HEK293 (cell line): ENCODE results near the gene ZNF804A.

Experiments used
- CTCF ChIA-PET: fragments of 350-600 bp; formaldehyde crosslinking; extraction: SDS; loops from one replicate; lab custom pipeline; 2021; ENCODE audit warnings: antibody characterized with exemption; lab: Yijun Ruan, JAX
- POLR2A ChIA-PET: fragments of 300-600 bp; formaldehyde crosslinking; extraction: SDS; loops from one replicate; lab custom pipeline; 2020; ENCODE audit warnings: antibody characterized with exemption, inconsistent platforms; lab: Yijun Ruan, JAX
- H3K27ac ChIP-seq: fragments of 200-500 bp; sonication (Bioruptor generic); 2 replicates; pipeline ENCODE4 v1.5.1; 2014; ENCODE audit warnings: low read depth, low read length, control low read depth, inconsistent platforms; ENCODE audit errors: extremely low read depth
- H3K36me3 ChIP-seq, 2 experiments: fragments of 200-500 bp in 1 of 2; sonication (Bioruptor generic) in 1 of 2; 1 replicate in 1 of 2; 2 replicates in 1 of 2; pipeline ENCODE4 v1.5.1; 2014 to 2017; ENCODE audit warnings: inconsistent platforms in 2 of 2, low read length in 2 of 2; ENCODE audit not compliant: control insufficient read depth in 2 of 2, insufficient read depth in 1 of 2
- H3K4me1 ChIP-seq: fragments of 200-500 bp; sonication (Bioruptor generic); 2 replicates; pipeline ENCODE4 v1.5.1; 2014; ENCODE audit warnings: mild to moderate bottlenecking, low read length, inconsistent platforms; ENCODE audit not compliant: control insufficient read depth, insufficient read depth
- H3K4me3 ChIP-seq: 2 replicates; pipeline ENCODE4 v1.5.1; 2011; ENCODE audit warnings: low read depth, mild to moderate bottlenecking, control low read depth, low read length, moderate library complexity
- H3K9me3 ChIP-seq: fragments of 200-500 bp; sonication (Bioruptor generic); 2 replicates; pipeline ENCODE4 v1.5.1; 2014; ENCODE audit warnings: low read depth, low read length, inconsistent platforms; ENCODE audit not compliant: control insufficient read depth, insufficient read depth
- GLIS1 ChIP-seq: fragments of 450-650 bp; formaldehyde crosslinking; IDR thresholded peaks from 2 replicates; pipeline ENCODE4 v1.5.1; 2016; ENCODE audit warnings: missing biosample characterization, missing genetic modification characterization
- INSM2 ChIP-seq: fragments of 450-650 bp; formaldehyde crosslinking; IDR thresholded peaks from 2 replicates; pipeline ENCODE4 v1.5.1; 2016; ENCODE audit warnings: missing biosample characterization, missing genetic modification characterization
- PRDM4 ChIP-seq: fragments of 450-650 bp; formaldehyde crosslinking; IDR thresholded peaks from 2 replicates; pipeline ENCODE4 v1.5.1; 2017; ENCODE audit warnings: missing biosample characterization, missing genetic modification characterization
- SCRT1 ChIP-seq: fragments of 450-650 bp; formaldehyde crosslinking; IDR thresholded peaks from 2 replicates; pipeline ENCODE4 v1.5.1; 2016; ENCODE audit warnings: missing biosample characterization, missing genetic modification characterization, borderline replicate concordance
- TRIM28 ChIP-seq: IDR thresholded peaks from 2 replicates; pipeline ENCODE4 v1.6.1; 2011; ENCODE audit warnings: low read length, control low read depth, borderline replicate concordance
- ZBTB44 ChIP-seq: fragments of 450-650 bp; IDR thresholded peaks from 2 replicates; pipeline ENCODE4 v1.5.1; 2018; ENCODE audit warnings: missing biosample characterization, mild to moderate bottlenecking, missing genetic modification characterization
- ZNF169 ChIP-seq: fragments of 450-650 bp; formaldehyde crosslinking; IDR thresholded peaks from 2 replicates; pipeline ENCODE4 v1.5.1; 2016; ENCODE audit warnings: missing biosample characterization, missing genetic modification characterization
- ZNF184 ChIP-seq: fragments of 450-650 bp; IDR thresholded peaks from 2 replicates; pipeline ENCODE4 v1.5.1; 2018; ENCODE audit warnings: missing biosample characterization, mild to moderate bottlenecking, missing genetic modification characterization
- ZNF211 ChIP-seq: fragments of 450-650 bp; formaldehyde crosslinking; IDR thresholded peaks from 2 replicates; pipeline ENCODE4 v1.5.1; 2016; ENCODE audit warnings: low read depth, missing biosample characterization, missing genetic modification characterization
- ZNF26 ChIP-seq: fragments of 450-650 bp; formaldehyde crosslinking; IDR thresholded peaks from 2 replicates; pipeline ENCODE4 v1.5.1; 2016; ENCODE audit warnings: missing biosample characterization, missing genetic modification characterization
- ZNF311 ChIP-seq: fragments of 450-650 bp; formaldehyde crosslinking; IDR thresholded peaks from 2 replicates; pipeline ENCODE4 v1.5.1; 2017; ENCODE audit warnings: missing biosample characterization, missing genetic modification characterization, borderline replicate concordance
- ZNF362 ChIP-seq: fragments of 450-650 bp; formaldehyde crosslinking; IDR thresholded peaks from 2 replicates; pipeline ENCODE4 v1.5.1; 2016; ENCODE audit warnings: missing biosample characterization, missing genetic modification characterization
- ZNF404 ChIP-seq: fragments of 450-650 bp; formaldehyde crosslinking; IDR thresholded peaks from 2 replicates; pipeline ENCODE4 v1.5.1; 2017; ENCODE audit warnings: missing biosample characterization, missing genetic modification characterization
- ZNF416 ChIP-seq: fragments of 450-650 bp; formaldehyde crosslinking; IDR thresholded peaks from 2 replicates; pipeline ENCODE4 v1.5.1; 2016; ENCODE audit warnings: missing biosample characterization, missing genetic modification characterization
- ZNF423 ChIP-seq: fragments of 450-650 bp; formaldehyde crosslinking; IDR thresholded peaks from 2 replicates; pipeline ENCODE4 v1.5.1; 2016; ENCODE audit warnings: missing biosample characterization, missing genetic modification characterization
- ZNF544 ChIP-seq: fragments of 450-650 bp; formaldehyde crosslinking; IDR thresholded peaks from 2 replicates; pipeline ENCODE4 v1.5.0; 2017; ENCODE audit warnings: missing biosample characterization, missing genetic modification characterization
- ZNF548 ChIP-seq: fragments of 450-650 bp; formaldehyde crosslinking; IDR thresholded peaks from 2 replicates; pipeline ENCODE4 v1.5.1; 2016; ENCODE audit warnings: missing biosample characterization, missing genetic modification characterization
- ZNF560 ChIP-seq: fragments of 450-650 bp; formaldehyde crosslinking; IDR thresholded peaks from 2 replicates; pipeline ENCODE4 v1.5.1; 2017; ENCODE audit warnings: missing biosample characterization, missing genetic modification characterization, borderline replicate concordance
- ZNF660 ChIP-seq: fragments of 450-650 bp; IDR thresholded peaks from 2 replicates; pipeline ENCODE4 v1.5.1; 2018; ENCODE audit warnings: missing biosample characterization, mild to moderate bottlenecking, missing genetic modification characterization
- ZNF704 ChIP-seq: fragments of 450-650 bp; formaldehyde crosslinking; IDR thresholded peaks from 2 replicates; pipeline ENCODE4 v1.5.1; 2016; ENCODE audit warnings: missing biosample characterization, missing genetic modification characterization
- ZXDB ChIP-seq: fragments of 450-650 bp; formaldehyde crosslinking; IDR thresholded peaks from 2 replicates; pipeline ENCODE4 v1.5.1; 2016; ENCODE audit warnings: missing biosample characterization, missing genetic modification characterization

Gene ZNF804A

GRCh38 chr2:184620367-184620766 is 22.0 kb downstream of the ZNF804A start (continued):
- no peak for TF ChIP-seq TRIM28
- no peak for TF ChIP-seq ZNF544
- no peak for TF ChIP-seq ZNF362 (tag by site-specific recombination)
- no peak for TF ChIP-seq ZXDB (tag by site-specific recombination)
- no peak for TF ChIP-seq ZNF169 (tag by site-specific recombination)
- no peak for TF ChIP-seq PRDM4
- no peak for TF ChIP-seq ZNF211 (tag by site-specific recombination)
- TF ChIP-seq ZNF184: no peak
- TF ChIP-seq GLIS1 (tag by site-specific recombination): no peak

GRCh38 chr2:184624311-184624710 is 26.0 kb downstream of the ZNF804A start:
- POLR2A ChIA-PET: no interaction called here

GRCh38 chr2:184628051-184628450 is 29.7 kb downstream of the ZNF804A start:
- no peak overlapping the region for H3K27ac ChIP-seq
- TF ChIP-seq ZNF404 (tag by site-specific recombination): no peak
- no peak for TF ChIP-seq ZNF416 (tag by site-specific recombination)
- no peak for TF ChIP-seq ZNF362 (tag by site-specific recombination)
- no peak for TF ChIP-seq ZNF560
- no peak for TF ChIP-seq INSM2 (tag by site-specific recombination)
- no peak for TF ChIP-seq ZNF548
- TF ChIP-seq ZNF211 (tag by site-specific recombination): no peak
- TF ChIP-seq SCRT1: no peak
- no peak for TF ChIP-seq ZNF26 (tag by site-specific recombination)
- no peak for TF ChIP-seq ZNF704 (tag by site-specific recombination)
- no peaks in the 10 kb centered on the region for H3K4me1 ChIP-seq
- no peak overlapping the region for H3K4me3 ChIP-seq
- POLR2A ChIA-PET: no interaction called here
- H3K9me3 ChIP-seq: no peaks in the 10 kb centered on the region
- no peaks in the 10 kb centered on the region for H3K36me3 ChIP-seq
- CTCF ChIA-PET: no interaction called here

More at GRCh38 chr2:184624311-184624710, 26.0 kb downstream of the ZNF804A start:
- TF ChIP-seq ZNF311 (tag by site-specific recombination) (no peak), ZNF423 (tag by site-specific recombination) (no peak), ZNF660 (no peak), ZBTB44 (tag by site-specific recombination) (no peak)
- H3K27ac ChIP-seq: no peak overlapping the region
- no peaks in the 10 kb centered on the region for H3K9me3 ChIP-seq
- no peaks in the 10 kb centered on the region for H3K36me3 ChIP-seq
- CTCF ChIA-PET: no interaction called here
- no peak overlapping the region for H3K4me3 ChIP-seq
- H3K4me1 ChIP-seq: no peaks in the 10 kb centered on the region
